GM23338 (cell line): Measurements from ENCODE around the gene ZNF20. TPM values are rescaled to one million over a fixed set of nuclear protein-coding genes. Genes with fewer than 3 reads are reported as not detected.

Source experiments
- ATAC-seq: fragments of 200-7000 bp; cut with Tn5 transposase; 3 replicates; pipeline ENCODE4 v1.9.1; 2020
- DNase-seq: peaks from one replicate; pipeline ENCODE4 v3.0.0-alpha.2; 2015; ENCODE audit warnings: low spot score
- H2AFZ ChIP-seq: fragments of 200-600 bp; sonication (generic); 2 replicates; pipeline ENCODE4 v1.8.0; 2016; ENCODE audit warnings: antibody characterized with exemption, mild to moderate bottlenecking, moderate library complexity
- H3F3A ChIP-seq: fragments of 200-600 bp; sonication (generic); replicated peaks from 2 replicates; pipeline ENCODE4 v1.8.0; 2017; ENCODE audit warnings: antibody characterized with exemption, mixed run types, low read depth
- H3K27ac ChIP-seq: fragments of 200-600 bp; sonication (generic); 2 replicates; pipeline ENCODE4 v1.6.1; 2016; ENCODE audit warnings: low read depth
- H3K27me3 ChIP-seq: fragments of 200-600 bp; sonication (generic); 2 replicates; pipeline ENCODE4 v1.8.0; 2016; ENCODE audit warnings: mild to moderate bottlenecking, mixed run types, moderate library complexity; ENCODE audit not compliant: insufficient read depth
- H3K36me3 ChIP-seq: fragments of 200-600 bp; sonication (generic); 2 replicates; pipeline ENCODE4 v1.8.0; 2016; ENCODE audit warnings: mild to moderate bottlenecking; ENCODE audit not compliant: insufficient read depth
- H3K4me1 ChIP-seq: fragments of 200-600 bp; sonication (generic); 2 replicates; pipeline ENCODE4 v1.8.0; 2016; ENCODE audit warnings: mild to moderate bottlenecking, moderate library complexity; ENCODE audit not compliant: insufficient read depth
- H3K4me2 ChIP-seq: fragments of 200-600 bp; sonication (generic); 2 replicates; pipeline ENCODE4 v1.7.1; 2017; ENCODE audit warnings: mixed run types
- H3K4me3 ChIP-seq: fragments of 200-600 bp; sonication (generic); 2 replicates; pipeline ENCODE4 v1.6.1; 2016; ENCODE audit warnings: mixed run types
- H3K79me2 ChIP-seq: fragments of 200-600 bp; sonication (generic); replicated peaks from 2 replicates; pipeline ENCODE4 v1.8.0; 2017; ENCODE audit warnings: mild to moderate bottlenecking; ENCODE audit not compliant: insufficient read depth
- H3K9me2 ChIP-seq: fragments of 200-600 bp; sonication (generic); 2 replicates; pipeline ENCODE4 v1.8.0; 2017; ENCODE audit not compliant: insufficient read depth
- H4K20me1 ChIP-seq: fragments of 200-600 bp; sonication (generic); replicated peaks from 2 replicates; pipeline ENCODE4 v1.8.0; 2017; ENCODE audit warnings: mild to moderate bottlenecking; ENCODE audit not compliant: insufficient read depth
- H3K27ac Mint-ChIP-seq: 2 replicates; pipeline ENCODE4 v1.8.0; 2020; ENCODE audit warnings: inconsistent platforms, mild to moderate bottlenecking, moderate library complexity, mixed read lengths
- H3K27me3 Mint-ChIP-seq: 3 replicates; pipeline ENCODE4 v1.8.0; 2022; ENCODE audit warnings: low read depth, mild to moderate bottlenecking, moderate library complexity, mixed read lengths, inconsistent platforms; ENCODE audit not compliant: insufficient read depth, poor library complexity
- H3K36me3 Mint-ChIP-seq: 3 replicates; pipeline ENCODE4 v1.8.0; 2021; ENCODE audit warnings: low read depth, mild to moderate bottlenecking, inconsistent platforms, moderate library complexity, mixed read lengths
- H3K4me1 Mint-ChIP-seq: 3 replicates; pipeline ENCODE4 v1.8.0; 2020; ENCODE audit warnings: mild to moderate bottlenecking, inconsistent platforms, mixed read lengths
- H3K4me3 Mint-ChIP-seq: 3 replicates; pipeline ENCODE4 v1.8.0; 2021; ENCODE audit warnings: moderate library complexity, mild to moderate bottlenecking, inconsistent platforms, mixed read lengths
- H3K9me3 Mint-ChIP-seq: 3 replicates; pipeline ENCODE4 v1.8.0; 2020; ENCODE audit warnings: moderate library complexity, mild to moderate bottlenecking, inconsistent platforms, mixed read lengths
- CREB1 ChIP-seq: fragments of 250-450 bp; sonication (Bioruptor Pico); IDR thresholded peaks from 2 replicates; pipeline ENCODE4 v1.5.0; 2020; ENCODE audit warnings: low read depth, mild to moderate bottlenecking, moderate library complexity
- ETS1 ChIP-seq: IDR thresholded peaks from 2 replicates; pipeline ENCODE4 v1.6.1; 2016; ENCODE audit warnings: antibody characterized with exemption
- JUNB ChIP-seq: IDR thresholded peaks from one replicate; pipeline ENCODE4 v1.6.1; 2016; ENCODE audit warnings: antibody characterized with exemption; ENCODE audit not compliant: unreplicated experiment
- NANOG ChIP-seq: IDR thresholded peaks from 2 replicates; pipeline ENCODE4 v1.6.1; 2016; ENCODE audit warnings: antibody characterized with exemption, borderline replicate concordance
- POLR2AphosphoS5 ChIP-seq: IDR thresholded peaks from 2 replicates; pipeline ENCODE4 v1.6.1; 2016; ENCODE audit warnings: antibody characterized with exemption, low read depth
- STAT1 ChIP-seq: IDR thresholded peaks from one replicate; pipeline ENCODE4 v1.6.1; 2016; ENCODE audit warnings: antibody characterized with exemption; ENCODE audit not compliant: unreplicated experiment
- ZNF331 ChIP-seq: fragments of 250-450 bp; sonication (Bioruptor Pico); IDR thresholded peaks from 2 replicates; pipeline ENCODE4 v1.5.0; 2020; ENCODE audit warnings: low read depth, mild to moderate bottlenecking, moderate library complexity
- ZNF462 ChIP-seq: fragments of 250-450 bp; sonication (Bioruptor Pico); IDR thresholded peaks from 2 replicates; pipeline ENCODE4 v1.5.0; 2020; ENCODE audit warnings: mild to moderate bottlenecking, moderate library complexity
- polyA plus RNA-seq: library from polyadenylated mRNA; unstranded; fragments of >200 nt; fragmentation: Nextera tagmentation; extraction: Ambion mirVana; gene quantifications from 2 replicates; pipeline ENCODE4 v1.2.1, GENCODE V29; 2016
- total RNA-seq: library from RNA; depleted of rRNA; stranded (reverse); fragments of >200 nt; shearing (Covaris generic); gene quantifications from 2 replicates; pipeline ENCODE4 v1.2.3, GENCODE V29; 2014

ZNF20 gene
- total and polyA plus RNA-seq, 2 experiments from 2014 or later = 4.1 to 7.5 TPM

GRCh38 chr19:12112701-12113100 lies 27.4 kb downstream of the ZNF20 start (continued):
- TF ChIP-seq ZNF462 (CRISPR knock-in tag) (no peak), CREB1 (no peak), JUNB (no peak)

- H3K36me3 ChIP-seq = peaks cover 62% of the 10 kb centered on the region
- no peaks in the 10 kb centered on the region for H3K27me3 Mint-ChIP-seq
- H3K27ac ChIP-seq = peak overlapping the region; percentile 74
- H3K36me3 Mint-ChIP-seq = peaks cover 33% of the 10 kb centered on the region; the same call in 2 of the 3 replicates
- H3K27ac Mint-ChIP-seq = no peak overlapping the region
- peaks cover 6% of the 10 kb centered on the region; the same call in 1 of the 2 replicates for H3K9me2 ChIP-seq
- H3K4me1 ChIP-seq = no peaks in the 10 kb centered on the region
- no peaks in the 10 kb centered on the region for H3K27me3 ChIP-seq
- H3K4me3 Mint-ChIP-seq = no peak overlapping the region
- no peak overlapping the region for H2AFZ ChIP-seq
- no peak overlapping the region for H3K4me2 ChIP-seq
- peak; percentile 53 for DNase-seq
- H3K4me1 Mint-ChIP-seq = no peaks in the 10 kb centered on the region
- peaks cover 85% of the 10 kb centered on the region for H3K9me3 Mint-ChIP-seq
- H4K20me1 ChIP-seq = no peaks in the 10 kb centered on the region
- H3K79me2 ChIP-seq = peaks cover 30% of the 10 kb centered on the region
- peaks cover 8% of the 10 kb centered on the region; the same call in 1 of the 2 replicates for H3F3A ChIP-seq
- ATAC-seq = no peak
- peak overlapping the region; percentile 27; the same call in 1 of the 2 replicates for H3K4me3 ChIP-seq
- TF ChIP-seq NANOG = no peak
- no peak for TF ChIP-seq ZNF331 (CRISPR knock-in tag)
- no peak for TF ChIP-seq ETS1
- no peak for TF ChIP-seq POLR2AphosphoS5
- TF ChIP-seq CREB1 = no peak
- no peak for TF ChIP-seq STAT1
- TF ChIP-seq ZNF462 (CRISPR knock-in tag) = no peak
Measured at GRCh38 chr19:12111943-12112637, 28.1 kb downstream of the ZNF20 start.
